NB4 (cell line): ENCODE measurements around the gene IFI6.

Experiments used
- POLR2A ChIP-seq: IDR thresholded peaks from 2 replicates; pipeline ENCODE4 v1.6.1; 2011; ENCODE audit warnings: mild to moderate bottlenecking; ENCODE audit not compliant: insufficient read length; ENCODE audit errors: extremely low read depth
- TF ChIP-seq, protein P1 (sequence below): IDR thresholded peaks from one replicate; pipeline ENCODE4 v1.5.1; 2012; ENCODE audit warnings: low read depth, low read length
- TF ChIP-seq, protein P2 (sequence below): IDR thresholded peaks from 2 replicates; pipeline ENCODE4 v1.6.1; 2011; ENCODE audit warnings: low read depth, low read length

DNA sequence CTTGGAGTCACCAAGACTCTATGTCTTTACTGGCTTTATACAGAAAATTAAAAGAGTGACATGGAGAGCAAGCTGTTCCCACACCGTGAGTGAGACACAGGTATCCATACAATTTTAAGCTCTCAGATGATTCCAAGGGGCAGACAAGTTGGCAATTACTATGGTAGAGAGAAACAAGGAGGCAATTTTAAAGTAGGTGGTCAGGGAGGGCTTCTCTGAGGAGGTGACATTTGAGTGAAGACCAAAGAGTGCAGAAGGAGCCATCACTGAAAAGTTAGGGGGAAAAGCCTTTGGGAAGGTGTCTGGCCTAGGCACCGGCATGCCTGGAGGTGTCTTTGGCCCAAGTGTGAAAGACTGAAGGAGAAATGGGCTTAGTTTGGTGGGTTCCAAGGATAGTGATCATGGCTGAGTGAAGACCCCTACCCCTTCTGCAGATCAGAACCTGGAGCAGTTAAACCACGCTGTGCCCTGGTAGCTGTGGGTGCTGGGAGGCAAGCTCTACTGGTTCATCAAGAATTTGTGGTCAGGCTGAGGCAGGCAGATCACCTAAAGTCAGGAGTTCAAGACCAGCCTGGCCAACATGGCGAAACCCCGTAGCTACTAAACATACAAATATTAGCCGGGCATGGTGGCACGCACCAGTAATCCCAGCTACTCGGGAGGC lies 10.4 kb downstream of the IFI6 start:
- TF ChIP-seq, protein P1, sequence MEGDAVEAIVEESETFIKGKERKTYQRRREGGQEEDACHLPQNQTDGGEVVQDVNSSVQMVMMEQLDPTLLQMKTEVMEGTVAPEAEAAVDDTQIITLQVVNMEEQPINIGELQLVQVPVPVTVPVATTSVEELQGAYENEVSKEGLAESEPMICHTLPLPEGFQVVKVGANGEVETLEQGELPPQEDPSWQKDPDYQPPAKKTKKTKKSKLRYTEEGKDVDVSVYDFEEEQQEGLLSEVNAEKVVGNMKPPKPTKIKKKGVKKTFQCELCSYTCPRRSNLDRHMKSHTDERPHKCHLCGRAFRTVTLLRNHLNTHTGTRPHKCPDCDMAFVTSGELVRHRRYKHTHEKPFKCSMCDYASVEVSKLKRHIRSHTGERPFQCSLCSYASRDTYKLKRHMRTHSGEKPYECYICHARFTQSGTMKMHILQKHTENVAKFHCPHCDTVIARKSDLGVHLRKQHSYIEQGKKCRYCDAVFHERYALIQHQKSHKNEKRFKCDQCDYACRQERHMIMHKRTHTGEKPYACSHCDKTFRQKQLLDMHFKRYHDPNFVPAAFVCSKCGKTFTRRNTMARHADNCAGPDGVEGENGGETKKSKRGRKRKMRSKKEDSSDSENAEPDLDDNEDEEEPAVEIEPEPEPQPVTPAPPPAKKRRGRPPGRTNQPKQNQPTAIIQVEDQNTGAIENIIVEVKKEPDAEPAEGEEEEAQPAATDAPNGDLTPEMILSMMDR: no peak
- no peak for TF ChIP-seq POLR2A
- TF ChIP-seq, protein P2, sequence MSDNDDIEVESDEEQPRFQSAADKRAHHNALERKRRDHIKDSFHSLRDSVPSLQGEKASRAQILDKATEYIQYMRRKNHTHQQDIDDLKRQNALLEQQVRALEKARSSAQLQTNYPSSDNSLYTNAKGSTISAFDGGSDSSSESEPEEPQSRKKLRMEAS: no peak
